HG03571 (cell line): ENCODE data around the gene MAPK14.
A peak's percentile ranks its signal among the peaks of the same experiment; 100 is the strongest.
"Not testable (repeated sequence)": the region's sequence is repeated elsewhere in the genome, so short reads cannot be mapped to it uniquely, and the experiment has no call there.

Experiments
- ATAC-seq: cut with Tn5 transposase; IDR thresholded peaks from one replicate; pipeline ENCODE4 v1.9.1; 2021; ENCODE audit not compliant: unreplicated experiment

The MAPK14 gene

DNA sequence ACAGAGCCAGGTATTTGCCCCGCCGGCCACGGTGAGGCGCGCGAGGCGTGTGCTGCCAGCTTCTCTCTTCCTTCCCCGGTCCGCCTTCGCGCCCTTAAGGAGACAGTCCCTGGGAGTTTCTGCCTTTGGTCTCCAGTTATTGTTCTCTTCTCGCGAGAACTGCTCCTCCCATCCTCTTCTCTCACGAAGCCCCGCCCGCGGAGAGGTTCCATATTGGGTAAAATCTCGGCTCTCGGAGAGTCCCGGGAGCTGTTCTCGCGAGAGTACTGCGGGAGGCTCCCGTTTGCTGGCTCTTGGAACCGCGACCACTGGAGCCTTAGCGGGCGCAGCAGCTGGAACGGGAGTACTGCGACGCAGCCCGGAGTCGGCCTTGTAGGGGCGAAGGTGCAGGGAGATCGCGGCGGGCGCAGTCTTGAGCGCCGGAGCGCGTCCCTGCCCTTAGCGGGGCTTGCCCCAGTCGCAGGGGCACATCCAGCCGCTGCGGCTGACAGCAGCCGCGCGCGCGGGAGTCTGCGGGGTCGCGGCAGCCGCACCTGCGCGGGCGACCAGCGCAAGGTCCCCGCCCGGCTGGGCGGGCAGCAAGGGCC is at the start of gene MAPK14:
MAPK14 (plus strand) TSS at position 308 of the 587 bp plus-strand sequence. CDS start 350 bp downstream, outside the sequence.
- ATAC-seq, result peak; percentile 91

DNA sequence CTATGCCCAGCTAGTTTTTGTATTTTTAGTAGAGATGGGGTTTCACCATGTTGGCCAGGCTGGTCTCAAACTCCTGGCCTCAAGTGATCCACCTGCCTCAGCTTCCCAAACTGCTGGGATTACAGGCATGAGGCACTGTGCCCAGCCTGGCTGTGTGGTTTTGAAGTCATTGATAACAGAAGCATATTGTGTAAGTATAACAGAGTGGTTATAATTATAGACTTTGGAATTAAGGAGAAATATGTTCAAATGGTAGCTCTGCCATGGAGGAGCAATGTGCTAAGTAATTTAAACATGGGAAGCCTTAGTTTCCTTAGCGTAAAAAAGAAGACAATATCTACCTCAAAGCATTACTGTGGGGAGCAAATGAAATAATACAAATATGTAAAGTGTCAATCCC is 47.5 kb upstream of the MAPK14 start:
- not testable (repeated sequence) for ATAC-seq

- ATAC-seq, result no peak
Observed at GRCh38 chr6:35980991-35981645, 46.5 kb upstream of the MAPK14 start.

- ATAC-seq, result no peak
Observed at GRCh38 chr6:35984701-35985100, 42.9 kb upstream of the MAPK14 start.

- not testable (repeated sequence) for ATAC-seq
Observed at GRCh38 chr6:35988047-35988446, 39.6 kb upstream of the MAPK14 start.

DNA sequence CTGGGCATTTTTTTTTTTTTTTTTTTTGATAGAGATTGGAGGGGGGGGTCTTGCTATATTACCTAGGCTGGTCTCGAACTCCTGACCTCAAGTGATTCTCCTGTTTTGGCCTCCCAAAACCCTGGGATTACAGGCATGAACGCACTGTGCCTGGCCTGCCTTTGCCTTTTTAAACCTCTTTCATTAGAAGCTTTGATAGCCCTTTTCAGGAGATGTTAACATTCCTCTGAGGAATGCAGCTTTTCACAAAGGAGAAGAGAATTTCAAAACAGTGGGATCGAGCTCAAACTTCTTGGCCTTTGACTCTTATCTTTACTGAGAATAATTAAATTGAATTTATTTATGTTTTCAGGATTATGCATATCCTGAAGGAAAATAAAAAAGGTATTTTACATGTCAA is 34.5 kb upstream of the MAPK14 start:
- no peak for ATAC-seq

GRCh38 chr6:36000451-36000850 is 27.2 kb upstream of the MAPK14 start:
- no peak for ATAC-seq

DNA sequence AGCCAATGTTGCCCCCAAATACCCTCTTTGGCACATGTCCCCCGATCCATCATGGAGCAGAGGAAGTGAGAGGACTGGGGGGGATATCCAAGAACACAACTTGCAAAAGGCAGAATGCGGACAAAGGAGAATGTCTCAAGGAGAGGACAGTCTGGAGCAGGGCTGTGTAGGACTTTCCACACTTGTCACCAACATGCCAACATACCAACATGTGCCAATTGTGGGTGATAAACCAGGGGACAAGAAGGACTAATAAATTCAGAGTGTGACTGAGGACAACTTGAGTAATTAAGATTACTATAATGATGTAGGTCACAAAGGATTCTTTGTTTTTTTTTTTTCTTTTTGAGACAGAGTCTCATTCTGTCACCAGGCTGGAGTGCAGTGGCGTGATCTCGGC is 11.9 kb upstream of the MAPK14 start:
- no peak for ATAC-seq

- ATAC-seq, result no peak
Observed at GRCh38 chr6:36018339-36018738, 9.3 kb upstream of the MAPK14 start.

DNA sequence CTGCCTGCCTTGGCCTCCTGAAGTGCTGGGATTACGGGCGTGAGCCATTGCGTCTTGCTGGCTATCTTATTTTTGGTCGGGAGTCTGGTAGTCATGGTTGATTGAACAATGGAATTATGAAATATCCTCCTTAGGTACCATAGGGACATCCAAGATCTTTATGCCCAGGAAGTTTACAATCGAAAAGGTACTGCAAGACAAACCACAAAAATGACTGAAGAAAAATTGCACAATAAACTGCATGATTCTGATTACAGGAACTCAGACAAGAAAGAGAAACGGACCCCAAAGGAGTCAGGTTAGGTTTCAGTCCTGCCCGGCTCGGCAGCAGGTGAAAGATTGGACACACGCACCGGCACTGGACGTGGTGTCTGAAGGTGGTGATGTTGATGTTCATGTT is 8.4 kb upstream of the MAPK14 start:
- ATAC-seq, result no peak

GRCh38 chr6:36020154-36020553 is 7.5 kb upstream of the MAPK14 start:
- no peak for ATAC-seq

DNA sequence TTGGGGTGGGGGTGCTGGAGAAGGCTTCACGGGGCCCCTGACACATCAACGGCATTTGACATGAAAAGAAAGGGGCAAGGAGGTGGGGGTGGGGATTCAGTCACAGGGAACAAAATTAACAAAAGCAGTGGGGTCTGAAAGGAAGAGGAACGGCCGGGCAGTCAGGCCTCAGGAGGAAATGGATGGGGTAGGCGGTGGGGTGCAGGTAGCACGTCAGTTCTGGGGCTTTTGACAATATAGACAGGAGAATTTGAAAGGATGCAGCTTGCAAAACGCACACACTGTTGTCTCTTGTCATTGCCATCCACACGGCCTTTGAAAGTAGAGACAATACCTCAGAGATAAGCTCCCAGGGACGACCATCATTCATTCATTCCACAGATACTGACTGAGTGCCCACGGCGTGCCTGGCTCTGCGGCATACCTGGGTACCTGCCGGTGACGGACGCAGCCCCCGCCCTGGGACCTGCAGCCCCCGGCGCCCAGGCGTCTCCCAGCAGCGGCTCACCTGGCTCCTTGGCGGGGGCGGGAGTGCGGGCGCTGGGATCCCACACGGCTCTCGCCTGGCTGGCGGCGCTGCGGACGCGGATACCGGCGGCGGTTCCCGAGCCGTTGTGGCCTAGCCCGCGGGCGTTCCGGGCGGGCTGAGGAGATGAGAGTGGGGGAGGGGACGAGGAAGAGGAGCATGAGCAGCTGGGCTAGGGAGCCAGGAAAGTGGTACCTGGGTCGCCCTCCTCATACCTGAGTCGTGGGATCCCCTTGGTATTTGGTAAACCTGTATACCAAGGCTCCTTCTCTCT is 3.4 kb upstream of the MAPK14 start, which contains the start of gene SLC26A8:
SLC26A8 (minus strand) TSS at position 646 of the 800 bp plus-strand sequence. CDS start 4,934 bp downstream, outside the sequence.
- no peak for ATAC-seq

DNA sequence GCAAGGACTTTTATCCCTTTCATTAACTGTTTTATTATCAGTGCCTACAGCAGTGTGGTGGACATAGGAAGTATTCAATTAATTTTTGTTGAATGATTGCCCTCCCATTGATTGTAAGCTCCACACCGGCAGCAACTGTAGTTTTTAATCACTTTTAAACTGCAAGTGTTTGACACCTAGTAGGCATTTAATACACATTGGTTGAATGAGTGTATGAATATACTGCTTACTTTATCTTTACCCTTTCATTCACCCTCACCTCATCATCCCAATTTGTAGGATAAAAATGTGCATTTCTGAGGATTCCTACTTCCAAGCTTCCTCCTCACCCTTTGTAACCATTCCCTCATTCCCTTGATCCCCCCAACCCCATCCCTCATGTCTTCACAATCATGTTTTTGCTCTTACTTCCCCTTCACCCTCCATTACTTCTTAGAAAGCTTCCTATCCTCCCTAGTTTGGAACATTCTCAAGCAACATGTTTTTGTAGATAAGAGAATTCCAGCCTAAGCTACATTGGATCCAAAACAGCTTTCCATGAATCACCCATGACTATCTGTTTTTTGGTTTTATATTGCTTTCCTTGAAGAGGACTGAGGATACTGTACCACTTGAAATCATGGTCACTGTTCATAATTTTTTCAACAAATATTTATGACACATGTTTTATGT is 2.2 kb upstream of the MAPK14 start:
- no peak for ATAC-seq

DNA sequence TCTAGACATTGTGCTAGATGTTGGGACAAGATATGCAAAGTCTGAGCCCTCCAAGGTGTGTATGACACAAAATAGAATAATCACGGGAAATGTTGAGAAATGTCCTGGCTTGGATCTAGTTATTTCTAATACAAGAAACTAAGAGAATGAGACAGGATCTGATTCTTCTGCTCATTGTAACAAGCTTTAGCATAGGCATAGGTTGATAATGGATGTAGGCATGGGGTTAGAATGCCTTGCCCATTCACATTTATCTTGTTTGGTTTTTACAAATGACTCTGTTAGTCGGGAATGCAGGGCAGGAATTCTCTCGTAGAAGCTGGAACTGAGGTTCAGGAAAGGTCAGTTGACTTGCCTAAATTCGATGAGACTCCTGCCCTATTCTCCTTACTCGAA is 1.7 kb upstream of the MAPK14 start:
- no peak for ATAC-seq

DNA sequence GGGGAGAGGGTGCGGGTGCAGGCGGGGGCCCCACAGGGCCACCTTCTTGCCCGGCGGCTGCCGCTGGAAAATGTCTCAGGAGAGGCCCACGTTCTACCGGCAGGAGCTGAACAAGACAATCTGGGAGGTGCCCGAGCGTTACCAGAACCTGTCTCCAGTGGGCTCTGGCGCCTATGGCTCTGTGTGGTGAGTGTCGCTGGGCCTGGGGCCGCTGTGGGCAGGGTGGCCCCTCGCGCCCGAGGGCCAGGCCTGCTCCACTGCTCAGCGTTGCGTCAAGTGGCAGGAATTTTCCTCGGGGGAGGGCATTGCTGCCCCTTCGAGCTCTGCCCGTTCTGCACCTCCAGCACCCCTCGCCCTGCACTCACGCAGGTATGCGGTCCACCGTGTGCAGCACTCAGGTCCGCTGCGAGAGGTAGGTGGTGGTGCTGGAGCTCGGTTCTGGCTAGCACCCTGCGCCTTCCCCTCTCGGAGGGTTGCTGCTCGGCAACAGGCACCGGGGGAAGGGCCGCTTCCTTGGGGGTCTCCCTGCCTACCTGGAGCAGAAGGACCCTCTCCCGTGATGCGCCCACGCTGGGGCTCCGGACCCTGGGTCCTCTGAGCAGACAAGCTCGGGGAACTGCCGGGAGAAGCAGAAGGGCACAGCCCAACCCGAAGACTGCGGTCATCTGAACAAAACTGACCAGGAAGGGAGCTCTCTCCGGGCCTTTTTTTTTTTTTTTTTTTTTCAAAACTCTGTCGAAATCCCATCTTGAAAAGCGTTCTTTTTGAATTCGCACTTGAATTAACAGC is 674 bp downstream of the MAPK14 start:
- ATAC-seq, result peak; percentile 10

DNA sequence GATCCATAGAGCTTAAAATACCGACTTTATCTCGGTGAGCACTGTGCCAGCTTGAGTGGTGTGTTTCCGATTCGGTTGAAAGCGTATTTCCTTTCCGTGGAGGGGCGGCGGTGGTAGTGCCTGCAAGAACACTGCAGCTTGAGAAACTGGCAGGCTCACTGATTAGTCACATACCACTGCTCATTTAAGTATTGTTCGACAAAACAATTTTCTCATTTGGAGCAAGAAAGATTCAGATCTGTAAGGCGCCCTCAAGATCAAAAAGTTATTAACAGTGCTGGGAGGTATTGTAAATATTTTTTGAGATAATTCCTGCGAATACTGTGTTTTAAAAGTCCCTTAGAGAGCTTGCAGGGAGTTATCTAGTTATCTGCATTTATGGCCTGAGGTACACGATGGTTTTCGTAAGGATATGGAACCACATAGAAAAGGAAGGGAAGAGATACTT is 1.3 kb downstream of the MAPK14 start:
- no peak for ATAC-seq

DNA sequence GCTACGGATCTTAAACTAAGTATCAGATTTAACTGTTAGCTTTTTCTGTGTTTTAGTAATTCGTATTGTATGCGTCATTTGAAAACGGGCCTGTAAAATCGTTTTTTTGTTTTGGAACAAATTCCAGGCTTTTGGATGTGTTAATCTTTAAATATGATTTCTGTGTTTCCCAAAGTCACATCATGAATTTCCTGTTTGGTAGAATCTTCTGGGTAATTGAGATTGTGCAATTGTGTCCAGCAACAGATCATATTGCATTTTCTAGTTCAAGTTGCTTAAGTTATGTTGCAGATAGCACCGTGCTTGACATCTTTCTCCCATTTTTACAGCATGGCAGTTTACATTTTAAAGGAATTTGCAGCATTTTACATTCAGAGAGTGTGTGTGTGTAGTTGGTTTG is 1.9 kb downstream of the MAPK14 start:
- ATAC-seq, result no peak

GRCh38 chr6:36032261-36032660 is 4.7 kb downstream of the MAPK14 start:
- ATAC-seq, result no peak

DNA sequence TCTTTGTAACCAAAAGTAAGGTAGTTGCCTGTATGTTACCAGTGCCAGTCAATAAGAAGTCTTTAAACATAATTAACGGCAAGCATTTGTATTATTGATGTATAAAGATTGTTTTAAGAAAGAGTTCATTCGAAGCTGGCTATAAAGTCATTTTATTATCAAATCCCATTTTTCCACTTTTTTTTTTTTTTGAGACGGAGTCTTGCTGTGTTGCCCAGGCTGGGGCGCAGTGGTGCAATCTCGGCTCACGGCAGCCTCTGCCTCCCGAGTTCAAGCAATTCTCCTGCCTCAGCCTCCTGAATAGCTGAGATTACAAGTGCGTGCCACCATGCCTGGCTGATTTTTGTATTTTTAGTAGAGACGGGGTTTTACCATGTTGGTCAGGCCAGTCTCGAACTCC is 5.5 kb downstream of the MAPK14 start:
- not testable (repeated sequence) for ATAC-seq

DNA sequence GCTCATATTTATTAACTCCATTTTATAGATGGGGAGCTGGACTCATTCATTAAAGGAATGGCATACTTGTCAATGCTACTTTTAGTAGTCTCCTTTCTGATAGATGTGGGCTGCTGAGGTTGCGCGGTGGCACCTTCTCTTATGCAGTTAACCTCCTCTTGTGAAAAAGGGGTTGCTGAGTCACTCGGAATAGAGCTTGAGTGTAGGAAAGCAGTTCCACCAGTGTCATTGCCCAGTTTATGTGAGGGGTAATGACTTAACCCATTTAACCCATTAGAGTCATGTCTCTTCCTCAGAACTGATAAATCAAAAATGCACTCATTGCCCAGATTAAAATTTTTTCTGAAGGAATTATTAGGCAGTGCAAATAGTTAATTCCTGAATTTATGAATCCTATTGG is 6.3 kb downstream of the MAPK14 start:
- ATAC-seq, result no peak

GRCh38 chr6:36034441-36034840 is 6.8 kb downstream of the MAPK14 start:
- ATAC-seq, result no peak
